Measurements from ENCODE around the gene PFKFB1. TPM values are rescaled to one million over a fixed set of nuclear protein-coding genes. Genes with fewer than 3 reads are reported as not detected.

The PFKFB1 gene
- under 1 TPM; 0.38 to 0.54 (median 0.43) TPM for polyA plus RNA-seq (ENCODE audit: insufficient read length in 3 of 3)

- no peak for DNase-seq (ENCODE audit: low read depth in 3 of 3, low spot score in 2 of 3)
Measured at GRCh38 chrX:54994099-54994498, at the start of gene PFKFB1. TSS of gene PFKFB1 (minus strand) at chrX:54994188. CDS start at chrX:54994007, 181 bp downstream.

- DNase-seq (ENCODE audit: low read depth in 3 of 3, low spot score in 2 of 3): no peak
Measured at GRCh38 chrX:55041514-55041913, 47.5 kb upstream of the PFKFB1 start.

- DNase-seq (ENCODE audit: low read depth in 3 of 3, low spot score in 2 of 3): no peak
Measured at GRCh38 chrX:55039471-55039870, 45.5 kb upstream of the PFKFB1 start.

- no peak for DNase-seq (ENCODE audit: low read depth in 3 of 3, low spot score in 2 of 3)
Measured at GRCh38 chrX:55033429-55033828, 39.4 kb upstream of the PFKFB1 start.

GRCh38 chrX:55030271-55031205 is 36.5 kb upstream of the PFKFB1 start, which contains the start of gene ALAS2:
TSS of gene ALAS2 (minus strand) at chrX:55030977. CDS start at chrX:55026000, 4,977 bp downstream.
- no peak for DNase-seq (ENCODE audit: low read depth in 3 of 3, low spot score in 2 of 3)

- DNase-seq (ENCODE audit: low read depth in 3 of 3, low spot score in 2 of 3): no peak
Measured at GRCh38 chrX:55029291-55029690, 35.3 kb upstream of the PFKFB1 start.

- no peak for DNase-seq (ENCODE audit: low read depth in 3 of 3, low spot score in 2 of 3)
Measured at GRCh38 chrX:55028611-55029010, 34.6 kb upstream of the PFKFB1 start.

GRCh38 chrX:55028040-55028439 is 34.1 kb upstream of the PFKFB1 start:
- no peak for DNase-seq (ENCODE audit: low read depth in 3 of 3, low spot score in 2 of 3)

GRCh38 chrX:55026840-55027239 is 32.9 kb upstream of the PFKFB1 start:
- DNase-seq (ENCODE audit: low read depth in 3 of 3, low spot score in 2 of 3): no peak

- no peak for DNase-seq (ENCODE audit: low read depth in 3 of 3, low spot score in 2 of 3)
Measured at GRCh38 chrX:55026143-55026542, 32.2 kb upstream of the PFKFB1 start.

GRCh38 chrX:55014897-55015299 is 20.9 kb upstream of the PFKFB1 start:
- DNase-seq (ENCODE audit: low read depth in 3 of 3, low spot score in 2 of 3): no peak

GRCh38 chrX:55011294-55011693 is 17.3 kb upstream of the PFKFB1 start:
- DNase-seq (ENCODE audit: low read depth in 3 of 3, low spot score in 2 of 3): no peak

- no peak for DNase-seq (ENCODE audit: low read depth in 3 of 3, low spot score in 2 of 3)
Measured at GRCh38 chrX:55008571-55009358, 14.8 kb upstream of the PFKFB1 start.

- DNase-seq (ENCODE audit: low read depth in 3 of 3, low spot score in 2 of 3): no peak
Measured at GRCh38 chrX:55007656-55008055, 13.7 kb upstream of the PFKFB1 start.

GRCh38 chrX:55006827-55007621 is 13.0 kb upstream of the PFKFB1 start:
- no peak for DNase-seq (ENCODE audit: low read depth in 3 of 3, low spot score in 2 of 3)

- DNase-seq (ENCODE audit: low read depth in 3 of 3, low spot score in 2 of 3): no peak
Measured at GRCh38 chrX:55005256-55005655, 11.3 kb upstream of the PFKFB1 start.

GRCh38 chrX:55004231-55004630 is 10.2 kb upstream of the PFKFB1 start:
- DNase-seq (ENCODE audit: low read depth in 3 of 3, low spot score in 2 of 3): no peak

GRCh38 chrX:54999717-55000598 is 6.0 kb upstream of the PFKFB1 start, which contains the start of gene APEX2:
TSS of gene APEX2 (plus strand) at chrX:55000363. CDS start at chrX:55000423, 60 bp downstream.
- DNase-seq (ENCODE audit: low read depth in 3 of 3, low spot score in 2 of 3): peak; percentile 74 to 78 (median 74)

- DNase-seq (ENCODE audit: low read depth in 3 of 3, low spot score in 2 of 3): no peak
Measured at GRCh38 chrX:54995621-54996020, 1.6 kb upstream of the PFKFB1 start.

All from right renal cortex interstitium (tissue), 3 donors.